ENCODE measurements around the gene ATG4C.

Gene ATG4C

GRCh38 chr1:62833529-62833928 is 49.6 kb downstream of the ATG4C start:
- no peak for DNase-seq (ENCODE audit: insufficient read length, low spot score)
- FAIRE-seq, result no peak

DNA sequence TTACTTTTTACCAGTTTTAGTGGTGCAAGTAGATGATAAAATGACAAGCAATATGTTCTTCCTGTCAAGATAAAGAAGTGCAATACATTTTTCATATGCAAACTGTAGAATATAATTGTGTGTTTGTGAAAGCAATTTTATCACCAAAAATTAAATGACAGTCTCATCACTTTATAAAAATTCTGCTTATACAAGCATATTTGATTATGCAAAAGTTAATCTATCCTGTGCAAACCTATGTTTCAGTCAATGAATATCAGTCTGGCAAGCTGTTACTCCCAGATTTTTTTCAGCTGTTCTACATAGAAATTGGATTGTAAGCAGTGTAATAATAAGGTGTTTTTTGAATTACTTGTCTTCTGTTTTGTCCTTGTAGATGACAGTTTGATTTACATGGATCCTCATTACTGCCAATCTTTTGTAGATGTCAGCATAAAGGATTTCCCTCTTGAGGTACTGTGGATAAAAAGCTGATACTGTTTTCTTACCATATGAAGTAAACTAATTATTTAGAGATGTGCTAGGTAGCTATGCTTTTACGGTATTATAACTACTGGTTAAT is 50.5 kb downstream of the ATG4C start:
- no peak for FAIRE-seq

GRCh38 chr1:62836856-62837540 is 53.1 kb downstream of the ATG4C start:
- no peak for FAIRE-seq
- no peak for DNase-seq (ENCODE audit: insufficient read length, low spot score)

More for the DNA sequence above, 50.5 kb downstream of the ATG4C start:
- no peak for DNase-seq (ENCODE audit: insufficient read length, low spot score)

GRCh38 chr1:62840555-62840954 is 56.6 kb downstream of the ATG4C start:
- no peak for FAIRE-seq
- no peak for DNase-seq (ENCODE audit: insufficient read length, low spot score)

- FAIRE-seq (no peak), DNase-seq (ENCODE audit: insufficient read length, low spot score) (peak; percentile 27)
Observed at GRCh38 chr1:62841587-62842169, 57.7 kb downstream of the ATG4C start.

DNA sequence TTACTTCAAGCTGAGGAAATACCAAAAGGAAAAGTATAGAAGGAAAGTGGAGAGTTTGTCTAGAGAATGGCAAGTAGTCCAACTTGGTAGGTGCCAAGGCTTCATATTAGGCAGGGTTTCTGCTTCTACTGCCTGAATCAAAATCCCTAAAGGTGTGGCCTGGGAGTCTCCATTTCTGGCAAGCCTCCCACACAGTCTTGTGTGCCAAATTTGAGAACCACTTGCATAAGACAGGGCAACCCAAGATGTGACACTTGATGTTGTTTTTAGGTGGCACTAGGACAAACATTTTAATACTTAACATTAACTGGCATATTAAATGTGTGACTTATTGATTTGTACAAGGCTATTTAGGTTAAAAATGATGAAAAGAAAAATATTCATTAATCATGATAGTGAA is 60.1 kb downstream of the ATG4C start:
- no peak for DNase-seq (ENCODE audit: insufficient read length, low spot score)
- FAIRE-seq, result no peak

GRCh38 chr1:62849031-62849430 is 65.1 kb downstream of the ATG4C start:
- FAIRE-seq (no peak), DNase-seq (ENCODE audit: insufficient read length, low spot score) (no peak)

DNA sequence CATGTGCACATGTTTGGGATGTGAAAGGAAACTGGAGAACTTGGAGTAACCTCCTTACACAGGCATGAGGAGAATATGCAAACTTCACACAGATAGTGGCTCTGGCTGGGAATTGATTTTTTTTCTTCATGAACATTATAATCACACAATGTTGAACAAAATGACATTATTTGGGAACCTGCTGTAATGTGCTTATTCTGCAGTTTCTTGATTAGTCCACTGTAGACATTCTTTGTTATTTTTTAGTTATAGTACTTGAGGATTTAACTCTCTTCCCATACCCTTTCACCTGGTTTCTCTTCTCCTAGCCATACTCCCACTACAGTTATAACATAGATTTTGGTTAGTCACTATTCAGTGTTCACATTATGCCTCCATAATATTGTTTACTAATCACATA is 68.3 kb downstream of the ATG4C start:
- FAIRE-seq (no peak), DNase-seq (ENCODE audit: insufficient read length, low spot score) (no peak)

DNA sequence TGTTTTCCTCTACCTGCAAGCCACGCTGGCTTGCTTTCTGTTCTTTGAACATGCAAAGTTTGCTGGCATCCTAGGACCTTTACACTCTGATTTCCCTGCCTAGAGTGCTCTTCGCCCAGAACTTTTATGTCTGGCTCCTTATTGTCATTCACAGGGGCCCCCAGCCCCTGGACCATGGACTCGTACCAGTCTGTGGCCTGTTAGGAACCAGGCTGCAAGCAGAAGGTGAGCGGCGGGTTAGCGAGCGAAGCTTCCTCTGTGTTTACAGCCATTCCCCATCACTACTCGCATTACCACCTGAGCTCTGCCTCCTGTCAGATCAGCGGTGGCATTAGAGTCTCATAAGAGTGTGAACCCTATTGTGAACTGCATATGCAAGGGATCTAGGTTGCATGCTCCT is 73.0 kb downstream of the ATG4C start:
- FAIRE-seq, result no peak
- DNase-seq (ENCODE audit: insufficient read length, low spot score), result no peak

DNA sequence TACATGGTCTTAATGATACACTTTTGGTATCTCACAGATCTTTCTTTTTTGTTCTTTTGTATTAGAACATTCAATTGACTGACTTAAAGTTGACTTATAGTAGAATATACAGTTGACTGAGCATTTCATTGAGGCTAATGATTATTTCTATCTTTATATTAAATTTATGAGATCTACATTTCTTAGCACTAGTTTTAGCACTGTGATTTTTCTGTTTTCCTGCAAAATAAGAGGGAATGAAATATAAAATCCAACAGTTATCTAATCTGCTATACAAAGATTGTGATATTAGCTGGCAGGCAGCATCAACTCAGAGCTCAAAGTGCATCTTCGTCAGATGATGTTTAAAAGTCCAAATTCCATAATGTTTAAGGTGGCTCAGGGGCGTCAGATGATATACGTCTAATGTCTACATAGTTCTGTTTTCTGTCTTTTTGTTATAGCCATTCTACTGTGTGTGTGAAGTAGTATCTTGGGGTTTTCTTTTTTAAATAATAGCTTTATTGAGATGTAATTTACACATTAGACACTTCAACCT is 85.4 kb downstream of the ATG4C start:
- DNase-seq (ENCODE audit: insufficient read length, low spot score) (no peak), FAIRE-seq (no peak)

DNA sequence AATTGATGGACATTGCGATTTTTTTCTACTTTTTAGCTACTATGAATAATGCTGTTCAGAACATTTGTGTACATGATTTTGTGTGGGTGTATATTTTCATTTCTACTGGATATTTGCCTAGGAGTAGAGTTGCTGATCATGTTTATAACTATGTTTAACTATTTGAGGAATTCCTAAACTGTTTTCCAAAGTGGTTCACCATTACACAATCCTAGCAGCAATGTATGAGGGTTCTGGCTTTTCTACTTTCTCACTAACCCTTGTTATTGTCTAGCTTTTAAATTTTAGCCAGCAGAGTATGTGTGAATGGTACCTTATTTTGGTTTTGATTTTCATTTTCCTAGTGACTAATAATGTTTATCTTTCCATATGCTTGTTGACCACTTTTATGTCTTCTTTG is 86.2 kb downstream of the ATG4C start:
- no peak for DNase-seq (ENCODE audit: insufficient read length, low spot score)

GRCh38 chr1:62875676-62876075 is 91.7 kb downstream of the ATG4C start:
- no peak for FAIRE-seq
- no peak for DNase-seq (ENCODE audit: insufficient read length, low spot score)

More for the DNA sequence above, 86.2 kb downstream of the ATG4C start:
- no peak for FAIRE-seq

DNA sequence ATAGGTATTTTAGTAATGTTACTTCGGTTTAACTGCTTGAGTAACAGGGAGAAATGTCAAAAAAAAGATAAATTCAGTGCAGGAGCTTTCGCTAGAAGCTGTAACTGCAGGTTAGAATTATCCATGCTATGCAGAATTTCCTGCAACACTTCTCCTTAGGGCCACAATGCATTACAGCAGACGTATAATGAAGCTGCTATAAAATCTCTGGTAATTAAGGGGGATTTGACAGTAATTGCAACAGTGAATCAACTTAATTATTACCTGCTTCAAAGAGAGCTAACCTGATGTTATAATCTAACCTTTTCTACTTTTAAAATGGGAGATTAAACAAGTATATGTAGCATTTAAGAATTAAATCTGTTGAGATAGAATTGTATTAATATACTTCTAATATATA is 92.6 kb downstream of the ATG4C start:
- FAIRE-seq (no peak), DNase-seq (ENCODE audit: insufficient read length, low spot score) (no peak)

- no peak for FAIRE-seq
- no peak for DNase-seq (ENCODE audit: insufficient read length, low spot score)
Observed at GRCh38 chr1:62877579-62877978, 93.6 kb downstream of the ATG4C start.

DNA sequence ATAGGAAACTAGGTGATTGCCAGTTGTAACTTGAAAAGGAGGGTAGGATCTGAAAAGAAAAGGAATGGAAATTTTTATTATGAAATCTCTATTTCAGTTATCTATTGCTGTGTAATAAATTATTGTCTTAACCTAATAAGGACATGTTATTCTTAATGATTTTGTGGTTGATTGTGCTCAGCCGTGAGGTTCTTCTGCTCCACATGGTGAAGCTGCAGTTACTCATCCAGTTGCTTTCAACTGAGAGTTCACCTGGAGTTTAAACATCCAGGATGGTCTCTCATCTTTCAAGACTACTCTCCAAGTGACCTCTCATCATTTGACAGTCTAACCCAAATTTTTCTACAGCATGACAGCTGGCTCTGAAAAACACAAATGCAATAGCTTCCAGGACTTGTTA is 96.0 kb downstream of the ATG4C start:
- no peak for FAIRE-seq
- no peak for DNase-seq (ENCODE audit: insufficient read length, low spot score)

- no peak for DNase-seq (ENCODE audit: insufficient read length, low spot score)
- no peak for FAIRE-seq
Observed at GRCh38 chr1:62882201-62883104, 98.5 kb downstream of the ATG4C start.

- no peak for FAIRE-seq
- no peak for DNase-seq (ENCODE audit: insufficient read length, low spot score)
Observed at GRCh38 chr1:62884156-62884740, 100.3 kb downstream of the ATG4C start.

- no peak for FAIRE-seq
- DNase-seq (ENCODE audit: insufficient read length, low spot score), result no peak
Observed at GRCh38 chr1:62887799-62888507, 104.0 kb downstream of the ATG4C start.

GRCh38 chr1:62891956-62892562 is 108.1 kb downstream of the ATG4C start:
- no peak for DNase-seq (ENCODE audit: insufficient read length, low spot score)
- no peak for FAIRE-seq

- FAIRE-seq, result no peak
- DNase-seq (ENCODE audit: insufficient read length, low spot score), result no peak
Observed at GRCh38 chr1:62897788-62898187, 113.9 kb downstream of the ATG4C start.
